ENCODE results near the gene CARD11. TPM values are rescaled to one million over a fixed set of nuclear protein-coding genes. Genes with fewer than 3 reads are reported as not detected.

CARD11 gene
- total and polyA plus RNA-seq, 11 donors: 0.15 to 3.2 (median 0.33) TPM; not detected in 2

DNA sequence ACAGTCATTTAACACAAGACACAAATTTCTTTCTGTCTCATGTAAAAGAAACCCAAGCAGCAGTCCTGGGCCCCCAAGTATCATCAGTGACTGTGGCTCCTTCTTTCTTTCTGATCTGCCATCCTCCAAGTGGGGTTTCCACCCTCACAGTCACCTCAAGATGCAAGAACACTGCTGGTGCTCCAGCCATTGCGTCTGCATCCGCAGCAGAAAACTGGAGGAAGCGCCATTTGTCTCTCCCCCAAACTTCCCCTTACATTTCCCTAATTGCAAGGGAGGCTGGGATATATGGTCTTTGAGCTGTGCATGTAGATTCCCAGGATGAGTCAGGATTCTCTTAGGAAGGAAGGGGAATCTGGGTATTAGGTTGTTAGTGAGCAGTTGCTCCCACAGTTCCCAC lies 138.6 kb downstream of the CARD11 start:
- H3K36me3 ChIP-seq: no peaks in the 10 kb centered on the region
- DNase-seq (no peak), ATAC-seq (no peak)
- peaks cover 0 to 6% (median 0%) of the 10 kb centered on the region in 12 donors for H3K9me3 ChIP-seq
- H3K4me3 ChIP-seq: no peak overlapping the region
- 87 to 98% (median 91%) methylated on average over 3 of the region's 3 CpGs for WGBS, 4 donors
- H3K27ac ChIP-seq: no peak overlapping the region
- H3K4me1 ChIP-seq: peaks cover 0 to 5% (median 0%) of the 10 kb centered on the region in 12 donors
- no peak for TF ChIP-seq POLR2A (IDR thresholded peaks at IDR 0.05)
- TF ChIP-seq, protein P1, sequence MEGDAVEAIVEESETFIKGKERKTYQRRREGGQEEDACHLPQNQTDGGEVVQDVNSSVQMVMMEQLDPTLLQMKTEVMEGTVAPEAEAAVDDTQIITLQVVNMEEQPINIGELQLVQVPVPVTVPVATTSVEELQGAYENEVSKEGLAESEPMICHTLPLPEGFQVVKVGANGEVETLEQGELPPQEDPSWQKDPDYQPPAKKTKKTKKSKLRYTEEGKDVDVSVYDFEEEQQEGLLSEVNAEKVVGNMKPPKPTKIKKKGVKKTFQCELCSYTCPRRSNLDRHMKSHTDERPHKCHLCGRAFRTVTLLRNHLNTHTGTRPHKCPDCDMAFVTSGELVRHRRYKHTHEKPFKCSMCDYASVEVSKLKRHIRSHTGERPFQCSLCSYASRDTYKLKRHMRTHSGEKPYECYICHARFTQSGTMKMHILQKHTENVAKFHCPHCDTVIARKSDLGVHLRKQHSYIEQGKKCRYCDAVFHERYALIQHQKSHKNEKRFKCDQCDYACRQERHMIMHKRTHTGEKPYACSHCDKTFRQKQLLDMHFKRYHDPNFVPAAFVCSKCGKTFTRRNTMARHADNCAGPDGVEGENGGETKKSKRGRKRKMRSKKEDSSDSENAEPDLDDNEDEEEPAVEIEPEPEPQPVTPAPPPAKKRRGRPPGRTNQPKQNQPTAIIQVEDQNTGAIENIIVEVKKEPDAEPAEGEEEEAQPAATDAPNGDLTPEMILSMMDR (IDR thresholded peaks at IDR 0.05): no peak
- H3K27me3 ChIP-seq: peaks cover 0 to 20% (median 0%) of the 10 kb centered on the region in 9 donors
- intact Hi-C loops (cut with DNase I): no loop called here

DNA sequence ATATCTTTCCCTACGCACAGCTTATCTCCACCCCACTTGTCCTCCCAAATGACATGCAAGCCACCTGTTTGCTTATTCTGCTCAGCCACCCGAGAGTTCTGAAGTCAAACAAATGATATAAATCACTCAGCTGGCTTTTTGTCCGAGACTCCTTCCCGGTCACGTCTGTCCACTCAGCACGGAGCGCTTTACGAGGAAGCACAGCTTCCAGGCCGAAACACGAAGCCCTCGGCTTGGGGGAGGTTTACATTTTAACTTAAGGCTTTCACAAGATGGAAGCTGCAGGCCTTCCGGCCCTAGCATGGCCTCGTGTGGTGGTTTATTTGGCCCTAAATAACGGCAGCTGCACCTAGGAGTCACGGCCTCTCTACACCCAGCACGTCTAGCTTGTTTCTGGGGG lies 139.5 kb downstream of the CARD11 start:
- no peak for DNase-seq

DNA sequence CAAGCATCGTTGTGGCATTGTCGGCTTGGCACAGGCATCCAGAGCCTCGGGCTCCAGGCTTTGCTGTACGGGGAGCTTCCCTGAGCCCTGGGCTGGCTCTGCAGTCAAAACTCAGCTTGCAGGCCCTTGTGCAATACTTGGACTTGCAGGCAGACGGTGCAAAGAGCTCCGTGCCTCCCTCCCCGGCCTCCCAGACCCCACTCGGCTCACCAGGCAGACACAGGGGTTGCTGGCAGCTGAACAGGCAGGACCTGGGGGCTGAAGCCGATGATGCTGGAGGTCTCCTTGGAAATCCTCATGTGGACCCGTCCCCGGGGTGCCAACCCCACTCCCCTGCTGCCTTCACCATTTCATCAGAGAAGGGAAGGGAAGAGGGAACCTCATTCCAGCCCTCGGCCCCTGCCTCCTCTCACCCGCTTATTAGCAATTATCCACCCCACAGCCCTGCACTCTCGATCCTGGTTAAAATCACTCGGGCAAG lies 139.9 kb downstream of the CARD11 start:
- WGBS, 4 donors: 71 to 79% (median 73%) methylated on average over 11 to 15 of the region's 15 CpGs
- Histone ChIP-seq H3K27me3 (peaks cover 0 to 20% (median 0%) of the 10 kb centered on the region in 9 donors), H3K4me3 (no peak overlapping the region), H3K36me3 (no peaks in the 10 kb centered on the region), H3K9me3 (peaks cover 0 to 6% (median 0%) of the 10 kb centered on the region in 12 donors), H3K4me1 (peaks cover 0 to 5% (median 0%) of the 10 kb centered on the region in 12 donors), H3K27ac (no peak overlapping the region)
- intact Hi-C loops (cut with DNase I): no loop called here
- no peak for TF ChIP-seq POLR2A (IDR thresholded peaks at IDR 0.05)
- TF ChIP-seq, protein P1 (IDR thresholded peaks at IDR 0.05): no peak
- no peak for ATAC-seq
- DNase-seq: no peak

More for the DNA sequence above, 139.5 kb downstream of the CARD11 start:
- 67 to 82% (median 78%) methylated on average over 16 of the region's 16 CpGs for WGBS, 4 donors
- H3K4me1 ChIP-seq: peaks cover 0 to 5% (median 0%) of the 10 kb centered on the region in 12 donors
- intact Hi-C loops (cut with DNase I): no loop called here
- H3K9me3 ChIP-seq: peaks cover 0 to 6% (median 0%) of the 10 kb centered on the region in 12 donors
- no peaks in the 10 kb centered on the region for H3K36me3 ChIP-seq
- no peak overlapping the region for H3K27ac ChIP-seq
- no peak for ATAC-seq
- TF ChIP-seq, protein P1 (IDR thresholded peaks at IDR 0.05): no peak
- no peak for TF ChIP-seq POLR2A (IDR thresholded peaks at IDR 0.05)
- no peak overlapping the region for H3K4me3 ChIP-seq
- peaks cover 0 to 20% (median 0%) of the 10 kb centered on the region in 9 donors for H3K27me3 ChIP-seq

DNA sequence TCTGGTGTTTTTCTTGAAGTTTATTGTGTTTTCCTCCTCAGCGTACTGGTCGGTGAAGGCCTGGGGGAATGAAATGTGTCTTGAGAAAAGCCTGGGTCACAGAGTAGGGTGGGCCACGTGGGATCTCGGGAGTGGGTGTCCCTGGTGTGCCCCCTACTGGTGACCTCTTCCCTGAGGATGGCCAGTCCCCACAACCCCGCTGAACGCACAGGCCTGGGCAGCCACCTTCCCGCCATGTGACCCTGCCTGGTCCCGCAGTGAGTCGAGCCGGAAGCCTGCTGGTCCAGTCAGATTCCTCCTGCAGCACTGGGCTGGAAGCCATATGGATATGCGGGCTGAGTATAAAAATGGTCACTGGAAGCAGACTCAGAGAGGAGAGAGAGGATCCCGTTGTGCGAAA lies 146.6 kb downstream of the CARD11 start:
- Histone ChIP-seq H3K36me3 (no peaks in the 10 kb centered on the region), H3K27me3 (peaks cover 0 to 30% (median 0%) of the 10 kb centered on the region in 9 donors), H3K4me3 (no peak overlapping the region), H3K27ac (no peak overlapping the region), H3K9me3 (peaks cover 0 to 9% (median 0%) of the 10 kb centered on the region in 12 donors), H3K4me1 (peaks cover 0 to 4% (median 0%) of the 10 kb centered on the region in 12 donors)
- TF ChIP-seq POLR2A (IDR thresholded peaks at IDR 0.05): no peak
- TF ChIP-seq, protein P1 (IDR thresholded peaks at IDR 0.05): no peak
- ATAC-seq (no peak), DNase-seq (no peak)
- intact Hi-C loops (cut with DNase I): no loop called here
- 81 to 87% (median 83%) methylated on average over 13 of the region's 13 CpGs for WGBS, 4 donors

All from heart left ventricle (tissue), 16 donors.